ENCODE measurements around the gene LOX.

Gene LOX

DNA sequence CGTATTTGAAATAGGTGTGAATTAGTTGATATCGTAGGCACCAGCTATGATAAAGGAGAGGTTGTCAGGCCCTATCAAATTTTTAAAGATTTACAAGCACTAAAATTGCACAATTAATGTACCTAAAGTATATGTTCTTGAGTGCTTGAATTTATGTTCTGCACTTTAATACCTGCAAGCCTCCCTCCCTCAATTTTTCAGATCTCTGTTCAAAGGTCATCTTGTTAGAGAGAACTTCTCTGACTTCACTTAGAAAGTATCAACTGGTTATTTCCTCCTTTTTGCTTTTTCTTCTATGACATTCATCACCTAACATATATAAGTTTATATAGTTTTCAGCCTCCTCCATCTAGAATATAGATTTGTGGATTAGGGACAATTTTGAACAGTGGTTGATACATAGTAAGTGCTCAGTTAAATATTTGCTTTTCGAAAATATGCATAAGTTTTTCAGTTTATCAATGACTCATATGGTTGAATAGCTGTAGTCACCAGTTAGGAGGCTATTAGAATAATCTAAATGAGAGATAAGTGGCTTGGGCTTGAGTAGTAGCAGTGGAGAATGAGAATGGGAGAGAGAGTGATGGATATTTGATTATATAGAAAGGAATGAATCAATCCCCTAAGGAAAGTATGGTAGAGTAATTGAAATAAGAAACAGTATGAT, 37.3 kb downstream of the LOX start:
- H3K9me3 ChIP-seq (ENCODE audit: control insufficient read depth, low read length) = no peaks in the 10 kb centered on the region
- no peaks in the 10 kb centered on the region for H3K36me3 ChIP-seq (ENCODE audit: control insufficient read depth, insufficient read depth, low read length, severe bottlenecking)
- no peak overlapping the region for H3K4me3 ChIP-seq (ENCODE audit: low read length)
- no peaks in the 10 kb centered on the region for H3K27me3 ChIP-seq (replicated peaks; ENCODE audit: control insufficient read depth, insufficient read depth, low read length)
- DNase-seq (ENCODE audit: low read depth) = no peak
- H3K4me1 ChIP-seq (ENCODE audit: control insufficient read depth, insufficient read depth, low read length) = no peaks in the 10 kb centered on the region
- H3K9ac ChIP-seq (ENCODE audit: low read length) = no peak overlapping the region

DNA sequence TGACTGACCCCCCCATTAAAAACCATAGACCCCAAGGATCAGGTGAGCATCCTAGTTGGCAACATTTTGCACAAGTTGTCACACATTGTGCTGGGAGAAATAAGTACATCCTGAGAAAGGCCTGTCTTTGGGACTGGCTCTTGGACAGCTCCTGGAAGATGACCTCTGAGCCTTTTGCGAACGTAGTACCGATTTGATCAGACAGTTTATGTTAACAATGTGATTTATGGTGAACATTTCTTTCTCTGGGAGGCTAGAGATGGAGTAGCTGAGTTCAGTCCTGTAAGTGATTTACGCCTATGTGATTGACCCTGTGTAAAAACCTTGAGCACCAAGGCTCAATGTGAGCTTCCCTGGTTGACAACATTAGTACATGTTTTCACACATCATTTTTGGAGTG, 41.7 kb downstream of the LOX start:
- H3K36me3 ChIP-seq (ENCODE audit: control insufficient read depth, insufficient read depth, low read length, severe bottlenecking) = peaks cover 3% of the 10 kb centered on the region
- no peaks in the 10 kb centered on the region for H3K9me3 ChIP-seq (ENCODE audit: control insufficient read depth, low read length)
- H3K4me3 ChIP-seq (ENCODE audit: low read length) = no peak overlapping the region
- H3K9ac ChIP-seq (ENCODE audit: low read length) = no peak overlapping the region
- DNase-seq (ENCODE audit: low read depth) = no peak
- no peaks in the 10 kb centered on the region for H3K27me3 ChIP-seq (replicated peaks; ENCODE audit: control insufficient read depth, insufficient read depth, low read length)
- no peaks in the 10 kb centered on the region for H3K4me1 ChIP-seq (ENCODE audit: control insufficient read depth, insufficient read depth, low read length)

DNA sequence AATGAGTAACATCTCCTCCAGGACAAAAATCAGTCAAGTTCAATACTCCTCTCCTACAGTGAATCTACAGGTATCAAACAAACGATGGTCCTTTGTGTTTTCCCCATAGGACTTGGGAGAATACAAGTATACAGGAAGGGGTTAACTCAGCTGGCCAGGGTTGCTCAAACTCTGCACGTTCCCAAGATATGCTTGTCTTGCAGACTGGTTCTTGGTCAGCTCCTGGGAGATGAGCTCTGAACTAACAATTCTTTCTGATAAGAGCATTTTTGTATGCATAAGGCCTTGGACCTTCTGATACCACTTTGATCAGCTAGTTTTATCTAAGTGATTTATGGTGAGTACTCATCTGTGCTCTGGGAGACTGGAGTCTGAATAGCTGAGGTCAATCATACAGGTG, 42.1 kb downstream of the LOX start:
- Histone ChIP-seq H3K36me3 (ENCODE audit: control insufficient read depth, insufficient read depth, low read length, severe bottlenecking) (peaks cover 7% of the 10 kb centered on the region), H3K9me3 (ENCODE audit: control insufficient read depth, low read length) (no peaks in the 10 kb centered on the region), H3K9ac (ENCODE audit: low read length) (no peak overlapping the region), H3K27me3 (replicated peaks; ENCODE audit: control insufficient read depth, insufficient read depth, low read length) (no peaks in the 10 kb centered on the region), H3K4me3 (ENCODE audit: low read length) (no peak overlapping the region), H3K4me1 (ENCODE audit: control insufficient read depth, insufficient read depth, low read length) (no peaks in the 10 kb centered on the region)
- no peak for DNase-seq (ENCODE audit: low read depth)

DNA sequence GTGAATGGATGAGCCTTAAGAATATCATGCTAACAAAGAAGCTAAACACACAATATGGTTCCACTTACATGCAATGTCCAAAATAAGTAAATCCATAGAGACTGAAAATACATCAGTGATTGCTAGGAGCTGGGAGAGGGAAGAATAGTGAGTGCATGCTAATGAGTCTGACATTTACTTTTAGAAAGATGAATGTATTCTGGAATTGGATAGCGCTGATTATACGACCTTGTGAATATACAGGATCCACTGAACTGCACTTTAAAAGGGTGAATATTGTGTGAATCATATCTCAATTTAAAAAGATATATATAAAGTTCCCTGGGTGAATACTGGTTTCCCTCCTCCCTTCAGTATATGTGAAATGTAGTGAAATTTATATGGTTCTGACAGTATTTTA, 46.2 kb downstream of the LOX start:
- H3K9me3 ChIP-seq (ENCODE audit: control insufficient read depth, low read length) = no peaks in the 10 kb centered on the region
- H3K4me3 ChIP-seq (ENCODE audit: low read length) = no peak overlapping the region
- H3K36me3 ChIP-seq (ENCODE audit: control insufficient read depth, insufficient read depth, low read length, severe bottlenecking) = peaks cover 10% of the 10 kb centered on the region
- H3K27me3 ChIP-seq (replicated peaks; ENCODE audit: control insufficient read depth, insufficient read depth, low read length) = no peaks in the 10 kb centered on the region
- no peaks in the 10 kb centered on the region for H3K4me1 ChIP-seq (ENCODE audit: control insufficient read depth, insufficient read depth, low read length)
- H3K9ac ChIP-seq (ENCODE audit: low read length) = no peak overlapping the region
- DNase-seq (ENCODE audit: low read depth) = no peak

DNA sequence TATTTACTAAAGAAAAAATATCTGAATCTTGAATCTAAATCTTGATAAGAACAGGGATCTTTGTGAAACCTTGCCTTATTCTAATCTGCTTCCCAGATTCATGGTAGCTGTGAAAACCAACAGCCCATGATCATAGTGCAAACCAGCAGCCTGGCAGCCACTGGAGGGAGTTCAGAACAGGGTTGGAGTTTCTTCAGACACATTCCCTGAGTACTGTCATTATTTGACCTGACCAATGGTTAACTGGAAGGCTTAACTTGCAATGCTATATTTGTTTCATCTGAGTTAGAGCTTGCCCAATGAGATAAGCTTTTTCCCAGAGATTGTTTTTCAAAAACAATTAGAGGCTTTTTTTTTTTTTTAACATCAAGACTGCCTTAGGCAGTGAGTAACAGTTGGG, 47.8 kb downstream of the LOX start:
- no peaks in the 10 kb centered on the region for H3K9me3 ChIP-seq (ENCODE audit: control insufficient read depth, low read length)
- H3K4me3 ChIP-seq (ENCODE audit: low read length) = no peak overlapping the region
- no peaks in the 10 kb centered on the region for H3K4me1 ChIP-seq (ENCODE audit: control insufficient read depth, insufficient read depth, low read length)
- DNase-seq (ENCODE audit: low read depth) = peak; percentile 10
- H3K36me3 ChIP-seq (ENCODE audit: control insufficient read depth, insufficient read depth, low read length, severe bottlenecking) = peaks cover 13% of the 10 kb centered on the region
- H3K27me3 ChIP-seq (replicated peaks; ENCODE audit: control insufficient read depth, insufficient read depth, low read length) = no peaks in the 10 kb centered on the region
- H3K9ac ChIP-seq (ENCODE audit: low read length) = no peak overlapping the region

DNA sequence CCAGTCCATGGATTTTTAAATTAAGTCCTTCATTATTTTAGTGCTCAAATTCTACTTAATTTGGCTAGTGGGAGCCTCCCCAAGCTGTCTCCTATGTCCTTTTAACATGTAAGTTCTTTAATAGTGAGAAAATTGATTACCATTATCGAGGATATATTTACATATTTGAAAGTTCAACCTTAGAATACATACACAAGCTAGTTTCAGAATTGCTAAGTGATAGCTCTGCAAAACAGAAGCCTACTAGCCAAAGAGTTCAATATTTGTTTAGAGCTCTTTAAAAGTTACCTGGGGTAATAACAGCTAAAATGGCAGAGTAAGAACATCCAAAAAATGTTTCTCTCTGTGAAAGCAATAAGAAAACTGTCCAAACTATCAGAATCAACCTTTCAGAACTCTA, 48.2 kb downstream of the LOX start:
- no peaks in the 10 kb centered on the region for H3K27me3 ChIP-seq (replicated peaks; ENCODE audit: control insufficient read depth, insufficient read depth, low read length)
- DNase-seq (ENCODE audit: low read depth) = no peak
- H3K36me3 ChIP-seq (ENCODE audit: control insufficient read depth, insufficient read depth, low read length, severe bottlenecking) = peaks cover 13% of the 10 kb centered on the region
- H3K9me3 ChIP-seq (ENCODE audit: control insufficient read depth, low read length) = no peaks in the 10 kb centered on the region
- H3K4me1 ChIP-seq (ENCODE audit: control insufficient read depth, insufficient read depth, low read length) = no peaks in the 10 kb centered on the region
- H3K4me3 ChIP-seq (ENCODE audit: low read length) = no peak overlapping the region
- no peak overlapping the region for H3K9ac ChIP-seq (ENCODE audit: low read length)

DNA sequence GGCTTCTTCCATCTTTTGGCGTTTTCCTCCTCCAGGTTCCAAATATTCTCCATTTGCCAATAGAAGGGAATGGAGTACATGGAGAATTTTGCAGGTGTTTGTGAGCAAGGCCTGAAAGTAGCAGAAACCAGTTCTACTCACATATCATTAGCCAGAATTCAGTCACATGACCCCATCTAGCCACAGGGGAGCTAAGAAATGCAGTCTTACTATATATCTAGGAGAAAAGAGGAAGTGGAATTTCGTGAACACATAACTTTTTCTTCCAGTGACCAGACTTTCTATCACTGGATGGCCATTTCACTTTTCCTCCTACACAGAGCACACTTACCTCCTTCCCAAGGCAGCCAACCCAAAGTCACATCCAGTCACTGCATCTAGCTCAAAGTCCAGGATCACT, 55.1 kb downstream of the LOX start:
- Histone ChIP-seq H3K27me3 (replicated peaks; ENCODE audit: control insufficient read depth, insufficient read depth, low read length) (no peaks in the 10 kb centered on the region), H3K9me3 (ENCODE audit: control insufficient read depth, low read length) (no peaks in the 10 kb centered on the region), H3K36me3 (ENCODE audit: control insufficient read depth, insufficient read depth, low read length, severe bottlenecking) (peaks cover 39% of the 10 kb centered on the region), H3K4me1 (ENCODE audit: control insufficient read depth, insufficient read depth, low read length) (no peaks in the 10 kb centered on the region), H3K4me3 (ENCODE audit: low read length) (no peak overlapping the region), H3K9ac (ENCODE audit: low read length) (no peak overlapping the region)
- no peak for DNase-seq (ENCODE audit: low read depth)

DNA sequence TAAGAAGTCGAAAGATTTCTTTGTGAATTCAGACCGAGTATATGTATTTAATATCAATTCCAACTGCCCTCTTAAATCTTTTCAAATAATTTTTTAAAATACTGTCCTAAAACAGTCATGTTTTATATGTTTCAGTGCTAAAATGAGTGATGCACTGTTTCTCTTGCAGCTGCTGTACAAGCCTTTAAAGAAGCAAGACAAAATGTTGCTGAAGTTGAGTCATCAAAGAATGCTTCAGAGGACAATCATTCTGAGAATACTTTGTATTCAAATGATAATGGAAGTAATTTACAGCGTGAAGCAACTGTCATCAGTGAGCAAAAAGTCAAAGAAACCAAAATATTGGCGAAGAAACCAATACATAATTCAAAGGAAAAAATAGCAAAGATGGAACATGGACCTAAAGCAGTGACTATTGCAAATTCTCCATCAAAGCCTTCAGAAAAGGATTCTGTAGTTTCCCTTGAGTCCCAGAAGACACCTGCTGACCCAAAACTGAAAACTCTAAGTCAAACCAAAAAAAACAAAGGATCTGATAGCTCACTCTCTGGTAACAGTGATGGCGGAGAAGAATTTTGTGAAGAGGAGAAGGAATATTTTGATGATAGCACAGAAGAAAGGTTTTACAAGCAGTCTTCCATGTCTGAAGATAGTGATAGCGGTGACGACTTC, 58.0 kb downstream of the LOX start:
- peak; percentile 31 for DNase-seq (ENCODE audit: low read depth)
- H3K4me3 ChIP-seq (ENCODE audit: low read length) = no peak overlapping the region
- H3K27me3 ChIP-seq (replicated peaks; ENCODE audit: control insufficient read depth, insufficient read depth, low read length) = no peaks in the 10 kb centered on the region
- no peak overlapping the region for H3K9ac ChIP-seq (ENCODE audit: low read length)
- H3K36me3 ChIP-seq (ENCODE audit: control insufficient read depth, insufficient read depth, low read length, severe bottlenecking) = peaks cover 36% of the 10 kb centered on the region
- H3K9me3 ChIP-seq (ENCODE audit: control insufficient read depth, low read length) = no peaks in the 10 kb centered on the region
- H3K4me1 ChIP-seq (ENCODE audit: control insufficient read depth, insufficient read depth, low read length) = peaks cover 10% of the 10 kb centered on the region

DNA sequence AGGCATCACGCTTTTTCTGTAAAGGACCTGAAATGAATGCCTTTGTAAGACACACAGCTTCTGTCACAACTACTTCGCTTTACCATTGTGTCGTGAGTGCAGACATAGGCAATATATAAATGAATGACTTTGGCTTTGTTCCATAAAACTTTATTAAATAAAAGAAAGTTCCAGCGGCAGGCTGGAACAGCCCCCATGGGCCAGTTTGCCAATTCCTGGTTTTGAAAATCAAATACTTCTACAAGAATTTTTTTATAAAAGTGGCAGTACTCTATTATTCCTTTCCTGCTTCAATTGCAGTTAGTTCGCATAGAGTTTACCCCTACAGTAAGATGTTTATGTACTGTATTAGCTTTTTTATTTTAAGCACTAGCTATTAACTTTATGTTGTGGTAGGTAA, 62.6 kb downstream of the LOX start:
- Histone ChIP-seq H3K9ac (ENCODE audit: low read length) (peak overlapping the region; percentile 55), H3K4me3 (ENCODE audit: low read length) (peak overlapping the region; percentile 48), H3K9me3 (ENCODE audit: control insufficient read depth, low read length) (no peaks in the 10 kb centered on the region), H3K36me3 (ENCODE audit: control insufficient read depth, insufficient read depth, low read length, severe bottlenecking) (peaks cover 5% of the 10 kb centered on the region), H3K4me1 (ENCODE audit: control insufficient read depth, insufficient read depth, low read length) (peaks cover 27% of the 10 kb centered on the region), H3K27me3 (replicated peaks; ENCODE audit: control insufficient read depth, insufficient read depth, low read length) (no peaks in the 10 kb centered on the region)
- no peak for DNase-seq (ENCODE audit: low read depth)

DNA sequence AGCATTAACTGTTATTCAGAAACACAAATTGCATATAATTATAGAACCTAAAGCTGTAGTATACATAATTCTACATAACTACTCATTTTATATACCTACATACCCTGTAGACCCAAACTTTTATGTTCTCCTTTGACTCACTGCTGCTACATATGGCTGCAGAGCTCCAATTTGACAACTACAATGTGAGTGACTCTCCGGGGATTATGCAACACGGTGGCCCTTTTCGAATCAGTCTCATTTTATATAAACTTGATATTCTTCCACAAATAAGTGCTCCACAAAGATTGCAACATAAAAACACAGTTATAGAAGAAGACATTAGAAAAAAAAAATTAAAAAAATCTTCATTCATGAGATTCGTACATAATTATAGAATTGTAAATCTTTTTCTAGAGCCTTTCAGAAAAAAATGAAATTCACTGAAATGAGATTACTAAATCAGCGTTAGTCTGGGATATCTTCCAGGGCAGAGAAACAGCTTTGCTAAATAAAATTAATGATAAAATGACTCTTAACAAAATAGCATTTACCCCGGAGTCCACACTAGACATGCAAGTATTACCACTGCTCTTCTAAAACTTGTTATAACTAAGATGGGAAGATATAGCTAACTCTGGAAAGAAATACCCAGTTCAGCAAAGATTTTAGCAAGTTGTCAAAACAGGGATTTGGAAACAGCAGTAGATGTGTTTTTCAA, 63.7 kb downstream of the LOX start:
- peaks cover 31% of the 10 kb centered on the region for H3K4me1 ChIP-seq (ENCODE audit: control insufficient read depth, insufficient read depth, low read length)
- H3K4me3 ChIP-seq (ENCODE audit: low read length) = peak overlapping the region; percentile 72
- H3K9ac ChIP-seq (ENCODE audit: low read length) = peak overlapping the region; percentile 55
- no peaks in the 10 kb centered on the region for H3K9me3 ChIP-seq (ENCODE audit: control insufficient read depth, low read length)
- H3K27me3 ChIP-seq (replicated peaks; ENCODE audit: control insufficient read depth, insufficient read depth, low read length) = no peaks in the 10 kb centered on the region
- H3K36me3 ChIP-seq (ENCODE audit: control insufficient read depth, insufficient read depth, low read length, severe bottlenecking) = no peaks in the 10 kb centered on the region
- no peak for DNase-seq (ENCODE audit: low read depth)
